ENCODE results near the gene ARHGAP45.
"Not testable (repeated sequence)": the region's sequence is repeated elsewhere in the genome, so short reads cannot be mapped to it uniquely, and the experiment has no call there.

Gene ARHGAP45

DNA sequence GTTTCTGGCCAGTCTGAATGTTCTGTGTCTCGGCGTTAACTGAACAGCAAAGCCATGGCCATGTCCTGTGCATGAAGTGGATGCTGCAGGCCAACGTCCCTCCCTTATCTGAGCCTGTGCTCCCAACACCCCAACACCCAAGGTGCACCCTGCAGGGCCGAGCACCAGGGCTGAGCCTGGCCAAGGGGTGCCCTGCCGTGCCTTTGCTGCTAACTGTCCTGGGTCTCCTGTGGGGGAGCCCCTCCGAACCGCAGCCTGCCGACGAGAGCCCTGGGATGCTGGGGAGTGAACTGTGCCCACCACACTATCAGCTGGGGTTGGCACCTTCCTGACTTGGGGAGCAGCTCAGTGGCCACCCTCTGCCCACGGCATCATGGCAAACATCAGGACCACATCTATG is 54.4 kb downstream of the ARHGAP45 start:
- DNase-seq: no peak

DNA sequence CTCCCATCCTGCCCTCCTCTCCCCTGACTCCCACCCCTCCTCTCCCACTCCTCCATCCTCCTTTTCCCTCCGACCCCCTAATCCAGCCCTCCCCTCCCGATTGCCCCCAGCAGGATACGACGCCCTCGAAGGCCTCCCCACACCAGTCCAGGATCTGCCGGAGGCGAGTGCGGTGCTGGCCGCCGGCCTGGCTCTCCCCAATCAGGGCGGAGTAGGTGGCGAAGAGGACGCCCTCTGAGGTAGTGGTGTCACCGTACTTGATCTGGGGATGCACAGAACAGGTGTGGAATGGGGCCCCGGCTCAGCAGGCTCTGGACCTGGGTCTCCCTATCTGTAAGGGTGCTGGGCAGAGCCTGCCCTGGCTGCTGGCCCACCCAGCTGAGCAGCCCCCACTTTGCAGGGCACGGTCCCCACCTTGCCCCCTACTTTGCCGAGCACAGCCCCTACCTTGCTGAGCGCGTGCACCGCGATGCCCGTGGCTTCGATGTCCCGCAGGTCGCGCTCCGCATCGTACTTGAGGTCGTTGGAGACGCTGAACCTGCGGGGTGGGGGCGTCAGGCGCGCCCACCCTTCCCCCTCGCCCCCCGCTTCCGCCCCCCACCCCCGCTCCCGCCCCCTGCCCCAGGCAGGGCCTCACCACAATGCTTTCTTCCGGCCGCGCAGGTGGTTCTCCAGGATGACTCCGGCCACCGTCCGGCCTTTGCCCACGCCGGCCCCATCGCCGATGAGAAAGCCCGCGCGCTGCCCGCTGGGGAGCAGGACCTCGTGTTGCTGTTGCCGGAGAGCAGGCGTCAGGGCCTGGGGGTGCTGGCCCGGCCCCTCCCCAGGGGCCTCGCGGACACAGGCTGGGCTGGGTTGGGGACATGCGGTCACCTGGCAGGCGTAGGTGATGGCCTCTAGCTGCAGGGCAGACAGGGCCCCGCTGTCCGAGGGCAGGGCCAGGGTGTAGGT is 55.3 kb downstream of the ARHGAP45 start:
- no peak for DNase-seq

DNA sequence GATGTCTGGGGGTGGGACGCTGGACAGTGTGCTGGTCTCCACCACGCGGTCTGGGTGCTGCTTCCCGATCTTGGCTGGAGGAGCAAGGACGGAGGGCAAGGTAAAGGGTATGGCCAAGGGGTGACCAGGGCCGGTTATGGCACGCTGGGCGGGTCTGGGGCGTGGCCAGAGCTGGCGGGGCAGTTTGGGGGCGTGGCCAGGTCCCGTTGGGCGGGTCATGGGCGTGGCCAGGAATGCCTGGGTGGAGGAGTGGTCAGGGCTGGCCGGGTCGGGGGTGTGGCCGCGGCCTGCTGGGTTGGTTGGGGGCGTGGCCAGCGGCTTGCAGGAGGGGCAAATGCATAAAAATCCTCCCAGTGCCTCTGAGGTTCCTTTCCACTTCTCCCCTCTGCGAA is 56.0 kb downstream of the ARHGAP45 start:
- DNase-seq: peak; percentile 22

DNA sequence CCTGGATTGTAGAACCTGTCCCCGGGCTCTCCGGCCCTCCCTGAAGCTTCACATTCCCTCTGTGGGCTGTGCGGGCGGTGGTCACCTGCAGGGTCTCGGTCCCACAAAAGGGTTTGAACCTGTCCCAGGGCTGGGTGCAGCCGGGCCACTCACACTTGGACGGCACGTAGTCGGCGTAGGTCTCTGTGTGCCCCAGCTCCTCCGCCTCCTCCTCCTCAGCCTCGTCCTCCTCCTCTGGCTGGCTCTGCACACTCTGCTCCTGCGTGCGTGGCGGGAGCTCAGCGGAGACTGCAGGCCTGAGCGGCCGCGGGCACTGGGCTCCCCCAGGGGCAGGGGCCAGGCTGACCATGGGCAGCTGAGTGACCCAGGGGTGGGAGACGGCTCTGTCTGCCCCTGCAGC is 56.4 kb downstream of the ARHGAP45 start:
- DNase-seq: no peak

DNA sequence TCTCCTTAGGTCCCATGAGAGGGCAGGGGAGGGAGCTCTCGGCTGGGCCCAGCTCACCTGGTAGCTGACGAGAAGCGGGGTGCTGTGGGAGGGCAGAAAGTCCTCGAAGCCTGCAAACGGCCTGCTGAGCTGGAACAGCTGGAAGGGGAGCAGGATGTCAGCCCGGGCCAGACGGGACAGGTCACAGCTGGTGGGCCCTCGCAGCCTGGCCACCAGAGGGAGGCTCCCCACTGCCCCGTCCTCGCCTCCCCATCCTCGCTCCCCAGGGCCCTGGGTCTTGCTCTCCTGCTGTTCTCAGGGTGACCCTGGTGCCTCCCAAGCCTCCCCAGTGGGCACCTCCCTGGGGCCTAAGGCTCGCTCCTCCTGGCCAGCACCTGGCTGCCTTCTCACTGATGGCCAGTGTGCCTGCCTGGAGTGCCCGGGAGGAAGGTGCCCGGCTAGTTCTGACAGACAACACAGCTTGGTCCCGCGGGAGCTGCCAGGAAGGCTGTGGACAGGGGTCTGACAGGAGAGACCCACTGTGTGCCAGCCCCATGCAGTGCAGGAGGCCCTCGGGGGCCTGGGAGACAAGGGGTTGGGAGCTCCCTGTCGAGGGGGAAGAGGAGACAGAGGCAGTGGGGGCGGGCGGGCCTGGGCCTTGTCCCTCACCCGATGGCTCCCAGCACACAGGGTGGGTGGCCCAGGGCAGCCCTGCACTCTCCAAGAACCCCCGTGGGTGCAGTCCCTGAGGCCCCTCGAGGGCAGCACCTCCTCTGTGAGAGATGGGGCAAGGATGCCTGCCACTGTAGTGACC is 57.1 kb downstream of the ARHGAP45 start:
- DNase-seq: no peak

DNA sequence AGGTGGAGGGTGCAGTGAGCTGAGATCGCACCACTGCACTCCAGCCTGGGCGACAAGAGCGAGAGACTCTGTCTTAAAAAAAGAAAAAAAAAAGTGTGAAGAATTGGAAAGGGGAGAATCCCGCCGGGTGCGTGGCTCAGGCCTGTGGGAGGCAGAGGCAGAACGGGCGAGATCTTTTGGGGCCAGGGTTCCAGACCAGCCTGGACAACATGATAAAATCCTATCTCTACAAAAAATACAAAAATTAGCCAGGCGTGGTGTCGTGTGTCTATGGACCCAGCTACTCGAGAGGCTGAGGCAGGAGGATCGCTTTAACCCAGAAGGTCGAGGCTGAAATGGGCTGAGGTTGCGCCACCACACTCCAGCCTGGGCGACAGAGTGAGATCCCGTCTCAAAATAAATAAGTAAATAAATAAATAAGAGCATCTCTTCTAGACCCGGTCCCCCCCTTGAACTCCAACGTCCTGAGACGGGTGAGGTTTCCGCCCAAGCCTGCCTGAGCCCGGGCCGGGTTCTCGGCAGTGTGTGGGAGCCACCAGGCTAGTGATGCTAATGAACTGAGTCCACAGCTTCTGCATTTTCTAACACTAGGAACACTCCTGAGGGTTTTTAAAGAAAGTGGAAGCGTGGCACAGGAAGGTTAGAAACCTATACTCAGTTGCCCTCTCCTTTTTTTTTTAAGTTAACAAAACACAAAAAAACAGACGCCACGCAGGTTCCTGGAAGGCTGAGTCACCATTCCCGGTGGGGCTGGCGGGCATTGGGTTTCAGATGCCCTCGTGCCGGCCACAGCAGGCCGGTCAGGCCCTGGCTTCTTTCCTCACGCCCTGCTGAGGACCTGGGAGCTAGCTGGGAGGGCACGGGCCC is 58.9 kb downstream of the ARHGAP45 start:
- no peak for DNase-seq

DNA sequence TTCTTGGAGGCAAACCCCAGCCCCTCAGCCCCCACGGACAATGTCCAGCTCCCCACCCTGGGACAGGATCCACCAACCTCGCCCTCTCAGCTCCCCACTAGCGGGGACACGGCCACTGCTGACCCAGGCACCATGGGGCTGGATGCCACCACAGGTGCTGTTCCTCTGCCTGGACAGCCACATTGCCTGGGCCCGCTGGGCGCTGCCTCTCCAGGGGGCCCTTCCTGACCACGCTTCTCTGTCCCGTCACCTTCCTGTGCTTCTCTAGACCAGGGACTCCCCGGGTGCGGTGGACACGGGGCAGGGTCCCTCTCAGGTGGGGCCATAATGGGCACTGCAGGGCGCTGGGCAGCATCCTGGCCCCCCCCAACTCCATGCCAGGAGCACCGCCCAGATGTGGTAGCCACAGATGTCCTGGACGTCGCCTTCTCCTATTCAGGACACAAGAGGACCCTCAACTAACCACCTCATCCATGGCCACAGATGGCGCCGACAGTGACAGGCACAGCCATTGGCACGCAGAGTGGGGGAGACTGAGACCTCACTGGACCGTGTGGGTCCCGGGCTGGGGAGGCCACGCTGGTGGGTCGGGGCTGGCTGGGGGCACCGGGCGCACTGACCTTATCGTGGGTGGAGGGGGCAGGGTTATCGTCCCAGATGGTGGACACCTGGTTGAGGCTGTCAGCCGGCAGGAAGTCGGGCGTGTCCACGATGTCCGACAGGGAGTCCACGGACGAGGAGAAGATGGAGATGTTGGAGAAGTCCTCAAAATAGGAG is 60.2 kb downstream of the ARHGAP45 start:
- DNase-seq: no peak

DNA sequence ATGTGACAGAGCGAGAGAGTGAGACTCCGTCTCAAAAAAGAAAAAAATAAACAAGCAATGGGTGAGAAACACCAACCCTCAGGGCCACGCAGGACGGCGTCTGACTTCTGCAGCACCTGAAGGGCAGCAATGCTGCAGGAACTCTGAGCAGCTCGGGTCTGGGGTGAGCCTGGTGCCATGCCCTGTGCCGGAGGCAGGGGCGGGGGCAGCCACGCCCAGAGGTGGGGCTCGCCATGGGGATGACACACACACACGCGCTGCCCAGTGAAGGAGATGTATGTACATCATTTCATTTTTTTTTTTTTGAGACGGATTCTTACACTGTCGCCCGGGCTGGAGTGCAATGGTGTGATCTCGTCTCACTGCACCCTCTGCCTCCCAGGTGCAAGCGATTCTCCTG is 61.1 kb downstream of the ARHGAP45 start:
- DNase-seq: no peak

DNA sequence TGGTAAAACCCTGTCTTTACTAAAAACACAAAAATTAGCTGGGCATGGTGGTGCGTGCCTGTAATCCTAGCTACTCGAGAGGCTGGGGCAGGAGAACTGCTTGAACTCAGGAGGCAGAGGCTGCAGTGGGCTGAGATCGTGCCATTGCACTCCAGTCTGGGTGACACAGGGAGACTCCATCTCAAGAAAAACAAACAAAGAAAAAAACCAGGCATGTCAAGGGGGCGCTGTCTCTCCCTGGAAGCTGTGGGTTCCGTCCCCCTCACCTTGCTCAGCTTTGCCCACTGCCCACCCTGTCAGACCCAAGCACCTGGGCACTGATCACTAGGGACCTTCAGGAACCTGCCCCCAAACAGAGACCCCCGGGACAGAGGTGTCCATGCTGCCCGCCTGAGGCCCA is 62.1 kb downstream of the ARHGAP45 start:
- not testable (repeated sequence) for DNase-seq

DNA sequence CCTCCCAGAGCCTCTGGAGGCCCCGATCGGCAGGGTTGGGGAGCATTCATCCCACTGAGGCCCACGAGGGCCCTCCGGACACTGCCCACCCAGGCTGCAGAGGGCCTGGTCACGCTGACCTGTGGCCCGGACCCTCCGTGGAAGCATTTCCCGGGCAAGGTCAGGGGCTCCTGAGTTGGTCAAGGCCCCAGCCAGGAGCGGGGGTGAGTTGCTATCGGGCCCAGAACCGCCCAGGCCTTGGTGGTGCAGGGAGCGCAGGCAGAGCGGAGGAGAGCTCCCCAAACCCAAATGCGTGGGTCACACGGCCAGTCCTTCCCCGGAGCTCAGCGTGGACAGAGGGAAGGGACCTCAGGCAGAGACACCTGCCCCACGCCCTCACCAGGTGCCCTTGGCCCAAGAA is 62.6 kb downstream of the ARHGAP45 start:
- no peak for DNase-seq

DNA sequence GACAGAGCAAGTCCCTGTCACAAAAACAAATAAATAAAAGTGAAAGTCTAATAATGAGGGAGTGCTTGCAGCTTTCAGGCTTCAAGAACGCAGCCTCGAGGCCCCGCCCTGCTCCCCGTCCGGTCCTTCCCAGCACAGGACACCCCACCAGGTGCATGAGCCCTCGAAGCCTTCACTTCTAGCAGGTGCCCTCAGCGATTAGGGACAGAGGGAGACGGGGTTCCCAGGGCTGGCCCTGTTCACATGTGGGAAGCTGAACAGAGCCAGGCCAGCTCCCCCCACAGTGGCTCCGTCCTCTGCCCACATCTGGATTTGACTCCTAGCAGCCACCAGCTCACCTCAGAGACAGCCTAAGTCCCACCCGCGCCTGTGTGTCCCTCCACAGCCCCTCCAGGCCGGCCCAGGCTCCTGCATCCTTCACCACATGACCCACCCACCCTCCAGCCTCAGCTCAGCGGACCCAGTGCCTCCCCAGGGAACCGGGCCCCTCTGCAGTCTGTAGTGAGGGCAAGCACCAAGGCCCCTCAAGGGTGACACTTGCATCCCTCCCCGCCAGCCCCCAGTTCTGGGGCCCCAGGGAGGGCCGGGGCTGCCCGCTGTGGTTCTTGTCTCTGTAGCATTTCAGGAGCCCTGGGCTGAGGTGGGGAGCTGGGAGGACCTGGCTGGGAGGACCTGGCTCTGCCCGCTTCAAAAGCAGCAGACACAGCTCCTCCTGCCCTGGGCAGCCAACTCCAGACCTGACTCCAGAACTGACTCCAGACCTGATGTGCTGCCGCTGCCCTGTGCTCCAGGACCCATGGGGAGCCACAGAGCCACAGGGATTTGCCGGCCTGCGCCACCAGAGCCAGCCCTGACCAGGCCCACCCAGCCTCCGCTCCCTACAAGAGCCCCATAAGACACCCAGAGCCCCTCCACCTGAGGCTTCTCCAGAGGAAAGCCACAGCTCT is 64.1 kb downstream of the ARHGAP45 start:
- no peak for DNase-seq

DNA sequence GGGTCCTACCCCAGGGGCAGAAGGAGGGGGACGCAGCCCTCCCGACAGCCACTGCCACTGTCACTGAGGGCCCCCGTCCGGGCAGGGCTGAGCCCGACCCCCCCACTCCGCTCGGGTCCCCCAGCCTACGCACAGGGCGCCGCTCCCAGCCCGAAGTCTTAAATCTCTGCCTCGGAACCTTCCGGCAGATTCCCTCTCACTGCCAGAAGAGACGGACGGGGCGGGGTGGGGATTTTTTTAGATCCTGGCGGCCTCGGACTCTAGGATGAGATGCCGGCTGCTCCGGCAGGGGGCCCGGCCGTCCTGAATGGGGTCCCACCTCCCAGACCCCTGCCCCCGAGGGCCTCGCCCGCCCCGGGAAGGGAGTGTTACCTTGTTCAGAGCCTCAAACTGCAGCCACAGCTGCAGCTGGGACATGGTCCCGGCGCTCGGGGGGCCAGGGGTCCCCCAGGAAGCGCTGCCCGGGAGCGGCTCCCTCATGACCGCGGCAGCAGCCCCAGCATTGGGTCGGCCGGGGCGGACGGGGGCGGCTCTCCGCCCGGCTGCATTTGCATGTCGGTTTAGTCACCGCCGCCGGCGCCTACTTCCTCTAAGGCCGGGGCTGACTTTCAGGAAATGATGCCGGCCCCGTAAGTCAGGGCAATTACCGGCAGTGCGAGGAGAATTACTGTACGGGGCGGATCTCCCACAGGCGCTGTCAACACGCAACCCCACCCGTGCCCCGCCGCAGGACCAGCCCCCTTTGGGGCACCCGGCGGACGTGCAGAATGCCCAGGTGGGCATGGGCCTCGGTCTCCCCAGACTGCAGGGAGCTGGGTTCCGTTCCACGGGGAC is 65.0 kb downstream of the ARHGAP45 start:
- peak; percentile 31 for DNase-seq

DNA sequence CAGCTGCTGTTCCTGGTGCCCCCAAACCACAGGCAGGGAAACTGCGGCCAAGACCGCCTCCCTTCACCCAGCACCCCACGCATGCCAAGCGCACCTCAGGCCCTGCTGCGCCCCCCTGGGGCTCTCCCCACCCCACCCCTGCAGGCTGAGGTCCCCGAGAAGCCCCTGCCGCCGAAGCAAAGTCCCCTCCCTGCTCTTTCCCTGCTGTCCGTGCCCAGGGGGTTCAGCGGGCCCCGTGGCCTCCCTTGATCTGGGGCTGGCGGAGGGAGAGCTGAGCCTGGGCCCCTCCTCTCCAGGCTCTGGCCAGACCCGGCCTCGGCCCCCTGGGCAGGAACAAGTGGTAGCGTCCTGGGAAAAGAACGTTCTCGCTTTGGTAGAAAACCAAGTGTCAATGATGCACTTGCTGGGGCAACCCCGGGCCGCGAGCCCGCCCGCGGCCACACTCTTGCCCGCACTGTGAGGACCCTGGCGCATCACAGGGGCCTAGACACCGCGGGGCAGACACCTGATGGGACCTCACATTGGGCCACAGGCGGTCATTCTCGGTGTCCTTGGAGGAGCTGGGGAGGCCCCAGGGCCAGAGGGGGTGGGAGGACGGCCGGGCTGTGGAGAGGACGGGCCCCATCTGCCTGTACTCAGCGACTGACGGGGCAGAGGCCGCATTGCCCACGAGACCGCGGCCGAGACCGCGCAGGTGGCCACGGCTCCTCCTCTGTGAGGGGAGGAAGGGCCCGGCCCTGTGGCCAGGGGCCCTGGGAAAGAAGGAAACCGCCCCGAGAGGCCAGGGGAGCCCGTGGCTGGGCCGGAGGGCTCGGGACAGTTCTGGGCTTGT is 65.8 kb downstream of the ARHGAP45 start:
- no peak for DNase-seq

DNA sequence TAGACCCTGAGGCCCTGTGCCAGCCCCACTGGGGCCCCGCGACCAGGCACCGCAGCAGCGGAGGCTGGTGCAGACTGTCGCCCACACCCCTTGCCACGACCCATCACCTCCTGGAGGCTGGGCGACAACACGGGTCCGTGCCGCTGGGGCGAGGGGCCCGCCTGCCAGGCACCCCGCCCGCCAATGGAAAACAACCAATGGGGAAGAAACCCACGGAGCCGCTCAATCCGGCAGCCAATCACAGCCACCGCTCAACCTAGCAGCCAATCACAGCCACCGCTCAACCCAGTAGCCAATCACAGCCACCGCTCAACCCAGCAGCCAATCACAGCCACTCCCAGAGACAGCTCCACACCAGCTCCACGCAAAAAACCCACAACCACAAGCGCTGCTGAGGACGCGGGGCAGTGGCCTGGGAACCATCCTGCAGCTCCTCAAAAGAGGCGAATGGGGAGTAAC is 66.5 kb downstream of the ARHGAP45 start:
- no peak for DNase-seq

DNA sequence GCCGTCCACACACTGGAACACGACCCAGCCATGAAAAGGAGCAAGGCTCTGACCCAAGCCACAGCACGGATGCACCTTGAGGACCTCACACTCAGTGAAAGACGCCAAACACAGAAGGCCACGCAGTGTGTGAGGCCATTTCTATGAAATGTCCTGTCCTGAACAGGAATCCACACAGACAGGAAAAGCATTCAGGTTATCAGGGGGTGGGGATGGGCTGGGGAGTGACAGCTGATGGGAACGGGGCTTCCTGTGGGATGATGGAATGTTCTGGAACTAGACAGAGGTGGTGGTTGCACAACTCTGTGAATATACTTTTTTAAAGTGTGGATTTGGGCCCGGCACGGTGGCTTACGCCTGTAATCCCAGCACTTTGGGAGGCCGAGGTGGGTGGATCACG is 67.5 kb downstream of the ARHGAP45 start:
- no peak for DNase-seq

DNA sequence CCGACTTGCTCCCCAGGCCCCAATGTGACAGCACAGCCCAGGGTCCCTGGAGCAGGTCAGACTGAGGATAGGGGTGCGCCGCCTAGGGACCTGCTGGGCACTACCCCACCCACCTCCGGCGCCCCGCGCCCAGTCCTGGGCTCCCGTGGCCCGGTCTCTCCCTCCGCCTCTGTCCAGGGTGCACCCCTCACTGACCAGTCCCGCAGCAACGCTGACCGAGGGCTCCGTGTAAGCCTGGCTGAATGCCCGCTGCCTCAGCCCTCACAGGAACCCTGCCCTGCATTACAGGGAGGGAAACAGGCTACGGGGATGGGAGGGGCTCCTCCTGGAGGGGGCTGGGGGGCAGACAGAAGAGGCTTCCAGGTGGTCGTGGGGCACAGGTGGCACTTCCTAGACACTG is 68.5 kb downstream of the ARHGAP45 start:
- no peak for DNase-seq

DNA sequence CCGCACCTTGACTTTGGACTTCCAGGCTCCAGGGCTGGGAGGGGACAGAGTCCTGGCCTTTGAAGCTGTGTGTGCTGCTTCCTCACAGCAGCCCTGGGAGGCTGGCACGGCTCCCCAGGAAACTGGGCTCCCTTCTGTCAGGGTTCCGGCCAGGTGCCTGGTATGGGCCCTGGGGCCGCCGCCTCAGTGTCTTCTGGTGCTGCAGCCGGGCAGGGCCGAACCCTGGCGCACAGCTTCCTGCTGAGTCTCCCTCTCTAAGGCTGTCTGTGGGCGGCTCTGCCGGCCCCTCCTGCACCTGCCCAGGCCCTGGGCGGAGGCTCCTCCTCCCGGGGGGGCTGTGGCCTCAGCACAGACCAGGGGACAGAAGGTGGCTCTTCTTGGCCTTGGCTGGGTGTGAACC is 69.2 kb downstream of the ARHGAP45 start:
- peak; percentile 46 for DNase-seq
